Measurements from ENCODE around the gene GFAP. TPM values are rescaled to one million over a fixed set of nuclear protein-coding genes. Genes with fewer than 3 reads are reported as not detected.
A peak's percentile ranks its signal among the peaks of the same experiment; 100 is the strongest.

The GFAP gene
- total and polyA plus RNA-seq, 4 donors = 0.24 to 0.42 (median 0.33) TPM; not detected in 1

DNA sequence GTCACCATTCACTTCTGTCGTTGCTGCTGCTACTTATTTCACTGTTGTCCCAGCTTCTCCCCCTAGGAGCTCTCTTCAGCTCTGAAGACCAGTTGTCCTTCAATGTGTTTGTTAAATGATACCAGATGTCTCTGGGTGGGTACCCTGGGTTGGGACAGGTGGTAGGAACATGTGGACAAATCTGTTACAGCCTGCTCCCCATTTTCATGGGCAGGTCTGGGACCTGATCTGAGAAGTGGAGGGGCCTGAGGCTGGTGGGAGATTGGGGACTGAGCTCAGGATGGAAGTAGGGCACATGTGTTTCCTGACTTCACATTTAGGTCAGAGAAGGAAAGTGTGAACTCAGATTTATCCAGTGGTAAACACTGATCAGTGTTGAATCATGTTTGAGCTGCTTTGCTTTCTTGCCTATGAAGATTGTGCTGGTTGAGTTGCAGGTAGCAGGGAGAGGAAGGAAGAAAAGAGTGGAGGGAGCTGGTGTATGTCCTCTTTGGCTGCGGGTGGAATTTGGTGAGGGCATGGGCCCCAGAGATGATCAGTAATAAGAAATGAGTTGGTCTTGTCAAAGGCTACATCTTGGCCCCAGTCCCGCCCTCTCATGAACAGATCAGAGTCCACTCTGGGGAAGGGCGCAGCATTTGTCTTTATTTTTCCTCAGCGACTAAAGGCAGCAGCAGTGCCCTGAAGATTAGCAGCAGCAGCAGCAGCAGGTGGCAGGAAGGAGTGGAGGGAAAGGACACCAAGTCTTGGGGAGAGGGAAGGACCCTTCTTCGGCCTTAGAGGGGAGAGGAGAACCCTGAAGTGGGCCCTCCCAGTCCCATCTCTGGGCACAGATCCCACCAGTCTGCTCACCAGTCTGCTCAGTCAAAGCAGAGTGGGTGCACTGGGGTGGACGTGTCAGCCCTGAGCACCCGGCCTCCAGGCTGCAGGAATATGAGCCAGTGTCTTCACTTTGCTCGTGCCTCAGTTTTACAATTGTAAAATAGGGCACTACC lies 10.0 kb downstream of the GFAP start:
- Histone ChIP-seq H3K9me3 (ENCODE audit: control insufficient read depth in 4 of 4, low read length in 3 of 4) (no peaks in the 10 kb centered on the region), H3K27me3 (ENCODE audit: control insufficient read depth in 4 of 4, insufficient read depth in 4 of 4, low read length in 3 of 4) (no peaks in the 10 kb centered on the region), H3K27ac (ENCODE audit: low read depth in 1 of 2, low read length in 2 of 2) (no peak overlapping the region), H3K9ac (ENCODE audit: low read depth in 1 of 2, low read length in 2 of 2) (no peak overlapping the region), H3K4me1 (ENCODE audit: control insufficient read depth in 4 of 4, insufficient read depth in 4 of 4, low read length in 3 of 4) (peaks cover 0 to 4% (median 1%) of the 10 kb centered on the region in 4 donors), H3K4me3 (ENCODE audit: low read depth in 1 of 3, low read length in 3 of 3) (no peak overlapping the region), H3K36me3 (ENCODE audit: control insufficient read depth in 4 of 4, insufficient read depth in 3 of 4, low read depth in 1 of 4, low read length in 3 of 4) (no peaks in the 10 kb centered on the region)
- WGBS = 76% methylated on average over 9 of the region's 9 CpGs
- no peak for DNase-seq (ENCODE audit: low spot score)
- TF ChIP-seq HNF4G (IDR thresholded peaks at IDR 0.05) = no peak
- TF ChIP-seq HNF4A (conservative IDR thresholded peaks at IDR 0.05) = peak in 1 of 2 donors; percentile 8

DNA sequence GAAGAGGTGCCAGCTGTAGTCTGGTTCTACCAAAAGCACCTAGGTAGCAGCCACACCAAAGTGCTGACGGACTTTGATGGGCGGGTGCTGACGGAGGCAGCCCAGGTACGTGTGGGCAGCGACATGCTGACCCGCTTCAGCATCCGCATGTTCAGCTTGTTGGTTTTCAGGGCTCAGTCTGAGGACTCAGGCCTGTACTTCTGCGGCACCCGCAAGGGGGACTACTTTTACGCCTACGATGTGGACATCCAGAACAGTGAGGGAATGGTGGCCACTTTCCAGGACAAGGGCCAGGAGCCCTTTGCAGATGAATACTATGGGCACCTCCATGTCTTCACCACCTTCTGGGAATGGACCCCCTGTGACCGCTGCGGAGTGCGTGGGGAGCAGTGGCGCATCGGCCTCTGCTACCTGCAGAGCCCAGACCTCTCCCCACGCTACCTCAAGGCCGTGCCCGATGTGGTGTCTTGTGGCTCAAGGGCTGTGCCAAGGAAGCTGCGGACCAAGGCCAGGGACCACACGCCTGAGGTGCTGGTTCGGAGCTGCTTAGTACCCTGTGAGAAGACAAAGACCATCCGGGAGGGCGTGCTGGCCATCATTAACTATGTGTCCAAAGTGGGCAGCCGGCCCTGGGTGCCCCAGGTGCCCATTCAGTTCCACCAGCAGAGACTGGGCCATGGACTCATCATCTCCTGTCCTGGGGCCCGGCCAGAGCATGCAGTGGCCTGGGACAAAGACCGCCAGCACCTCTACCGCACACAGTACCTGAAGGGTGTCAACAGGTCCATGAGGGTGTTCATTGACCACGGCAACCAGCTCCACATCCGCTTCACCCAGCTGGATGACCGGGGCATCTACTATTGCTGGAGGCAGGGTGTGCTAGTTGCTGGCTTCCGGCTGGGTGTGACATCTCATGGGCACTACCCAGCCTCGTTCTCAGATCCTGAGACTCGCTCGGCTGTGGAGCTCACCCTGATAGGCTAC lies 11.0 kb downstream of the GFAP start:
- H3K4me3 ChIP-seq (ENCODE audit: low read depth in 1 of 3, low read length in 3 of 3) = no peak overlapping the region
- no peak overlapping the region for H3K27ac ChIP-seq (ENCODE audit: low read depth in 1 of 2, low read length in 2 of 2)
- TF ChIP-seq YY1 (IDR thresholded peaks at IDR 0.05) (no peak), JUND (IDR thresholded peaks at IDR 0.05) (no peak), SP1 (IDR thresholded peaks at IDR 0.05) (no peak), RAD21 (IDR thresholded peaks at IDR 0.05) (no peak)
- TF ChIP-seq, protein P1, sequence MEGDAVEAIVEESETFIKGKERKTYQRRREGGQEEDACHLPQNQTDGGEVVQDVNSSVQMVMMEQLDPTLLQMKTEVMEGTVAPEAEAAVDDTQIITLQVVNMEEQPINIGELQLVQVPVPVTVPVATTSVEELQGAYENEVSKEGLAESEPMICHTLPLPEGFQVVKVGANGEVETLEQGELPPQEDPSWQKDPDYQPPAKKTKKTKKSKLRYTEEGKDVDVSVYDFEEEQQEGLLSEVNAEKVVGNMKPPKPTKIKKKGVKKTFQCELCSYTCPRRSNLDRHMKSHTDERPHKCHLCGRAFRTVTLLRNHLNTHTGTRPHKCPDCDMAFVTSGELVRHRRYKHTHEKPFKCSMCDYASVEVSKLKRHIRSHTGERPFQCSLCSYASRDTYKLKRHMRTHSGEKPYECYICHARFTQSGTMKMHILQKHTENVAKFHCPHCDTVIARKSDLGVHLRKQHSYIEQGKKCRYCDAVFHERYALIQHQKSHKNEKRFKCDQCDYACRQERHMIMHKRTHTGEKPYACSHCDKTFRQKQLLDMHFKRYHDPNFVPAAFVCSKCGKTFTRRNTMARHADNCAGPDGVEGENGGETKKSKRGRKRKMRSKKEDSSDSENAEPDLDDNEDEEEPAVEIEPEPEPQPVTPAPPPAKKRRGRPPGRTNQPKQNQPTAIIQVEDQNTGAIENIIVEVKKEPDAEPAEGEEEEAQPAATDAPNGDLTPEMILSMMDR (IDR thresholded peaks at IDR 0.05; ENCODE audit: low read depth, low read length, missing input control) = no peak
- no peaks in the 10 kb centered on the region for H3K27me3 ChIP-seq (ENCODE audit: control insufficient read depth in 4 of 4, insufficient read depth in 4 of 4, low read length in 3 of 4)
- H3K4me1 ChIP-seq (ENCODE audit: control insufficient read depth in 4 of 4, insufficient read depth in 4 of 4, low read length in 3 of 4) = peaks cover 4 to 14% (median 7%) of the 10 kb centered on the region in 4 donors
- H3K9ac ChIP-seq (ENCODE audit: low read depth in 1 of 2, low read length in 2 of 2) = no peak overlapping the region
- no peak for DNase-seq (ENCODE audit: low spot score)
- no peaks in the 10 kb centered on the region for H3K9me3 ChIP-seq (ENCODE audit: control insufficient read depth in 4 of 4, low read length in 3 of 4)
- WGBS = 96% methylated on average over 35 of the region's 35 CpGs
- no peaks in the 10 kb centered on the region for H3K36me3 ChIP-seq (ENCODE audit: control insufficient read depth in 4 of 4, insufficient read depth in 3 of 4, low read depth in 1 of 4, low read length in 3 of 4)

DNA sequence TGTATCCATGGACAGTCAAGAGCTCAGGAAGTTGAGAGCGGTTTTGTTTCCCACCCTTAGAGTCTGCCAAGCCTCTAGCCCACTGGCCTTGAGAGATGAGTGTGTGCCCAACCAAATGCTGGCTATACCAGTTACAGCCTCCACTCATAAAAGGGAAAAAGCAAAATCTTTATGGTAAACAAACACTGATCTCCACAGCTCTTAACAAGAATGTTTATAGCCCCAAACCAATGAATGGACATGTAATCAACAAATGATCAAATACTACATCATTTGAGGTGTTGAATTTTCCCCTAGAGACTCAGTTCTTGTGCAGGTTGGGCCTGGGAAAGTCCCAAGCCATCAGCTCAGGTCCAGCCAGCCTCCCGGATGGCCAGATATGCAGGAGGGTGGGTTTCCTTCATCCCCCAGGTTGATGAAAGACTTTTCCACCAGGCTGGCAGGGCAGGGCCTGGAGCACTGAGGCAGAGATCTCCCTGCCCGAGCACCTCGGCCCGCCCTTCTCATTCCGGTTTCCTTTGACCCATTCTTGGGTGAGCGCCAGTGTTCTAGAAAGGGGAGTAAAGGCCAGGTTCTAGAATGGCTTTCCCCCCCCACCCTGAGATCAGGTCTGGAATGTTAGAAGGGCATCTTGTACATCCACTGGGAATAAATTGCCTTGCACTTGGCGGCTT lies 12.2 kb downstream of the GFAP start:
- Histone ChIP-seq H3K36me3 (ENCODE audit: control insufficient read depth in 4 of 4, insufficient read depth in 3 of 4, low read depth in 1 of 4, low read length in 3 of 4) (no peaks in the 10 kb centered on the region), H3K27ac (ENCODE audit: low read depth in 1 of 2, low read length in 2 of 2) (no peak overlapping the region), H3K27me3 (ENCODE audit: control insufficient read depth in 4 of 4, insufficient read depth in 4 of 4, low read length in 3 of 4) (no peaks in the 10 kb centered on the region), H3K4me1 (ENCODE audit: control insufficient read depth in 4 of 4, insufficient read depth in 4 of 4, low read length in 3 of 4) (peaks cover 6 to 22% (median 13%) of the 10 kb centered on the region in 4 donors), H3K9ac (ENCODE audit: low read depth in 1 of 2, low read length in 2 of 2) (no peak overlapping the region), H3K4me3 (ENCODE audit: low read depth in 1 of 3, low read length in 3 of 3) (no peak overlapping the region), H3K9me3 (ENCODE audit: control insufficient read depth in 4 of 4, low read length in 3 of 4) (no peaks in the 10 kb centered on the region)
- no peak for DNase-seq (ENCODE audit: low spot score)
- 78% methylated on average over 8 of the region's 8 CpGs for WGBS
- TF ChIP-seq, protein P1 (IDR thresholded peaks at IDR 0.05; ENCODE audit: low read depth, low read length, missing input control) = no peak
- TF ChIP-seq RAD21 (IDR thresholded peaks at IDR 0.05) (no peak), FOXA1 (IDR thresholded peaks at IDR 0.05) (no peak), YY1 (IDR thresholded peaks at IDR 0.05) (no peak), EGR1 (IDR thresholded peaks at IDR 0.05; ENCODE audit: low read depth in 2 of 2) (no peak), HNF4A (conservative IDR thresholded peaks at IDR 0.05) (no peak)
- TF ChIP-seq, protein P2, sequence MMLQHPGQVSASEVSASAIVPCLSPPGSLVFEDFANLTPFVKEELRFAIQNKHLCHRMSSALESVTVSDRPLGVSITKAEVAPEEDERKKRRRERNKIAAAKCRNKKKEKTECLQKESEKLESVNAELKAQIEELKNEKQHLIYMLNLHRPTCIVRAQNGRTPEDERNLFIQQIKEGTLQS (IDR thresholded peaks at IDR 0.05) = no peak

Data from liver (tissue), 9 donors.